T-helper 1 cell (primary cell): ENCODE data around the gene PRSS8.
"Not testable (repeated sequence)": the region's sequence is repeated elsewhere in the genome, so short reads cannot be mapped to it uniquely, and the experiment has no call there.

Experiments
- DNase-seq, 5 donors: peaks; one replicate each; pipeline ENCODE4 v3.0.0-alpha.2; 2012 to 2020

PRSS8 gene

DNA sequence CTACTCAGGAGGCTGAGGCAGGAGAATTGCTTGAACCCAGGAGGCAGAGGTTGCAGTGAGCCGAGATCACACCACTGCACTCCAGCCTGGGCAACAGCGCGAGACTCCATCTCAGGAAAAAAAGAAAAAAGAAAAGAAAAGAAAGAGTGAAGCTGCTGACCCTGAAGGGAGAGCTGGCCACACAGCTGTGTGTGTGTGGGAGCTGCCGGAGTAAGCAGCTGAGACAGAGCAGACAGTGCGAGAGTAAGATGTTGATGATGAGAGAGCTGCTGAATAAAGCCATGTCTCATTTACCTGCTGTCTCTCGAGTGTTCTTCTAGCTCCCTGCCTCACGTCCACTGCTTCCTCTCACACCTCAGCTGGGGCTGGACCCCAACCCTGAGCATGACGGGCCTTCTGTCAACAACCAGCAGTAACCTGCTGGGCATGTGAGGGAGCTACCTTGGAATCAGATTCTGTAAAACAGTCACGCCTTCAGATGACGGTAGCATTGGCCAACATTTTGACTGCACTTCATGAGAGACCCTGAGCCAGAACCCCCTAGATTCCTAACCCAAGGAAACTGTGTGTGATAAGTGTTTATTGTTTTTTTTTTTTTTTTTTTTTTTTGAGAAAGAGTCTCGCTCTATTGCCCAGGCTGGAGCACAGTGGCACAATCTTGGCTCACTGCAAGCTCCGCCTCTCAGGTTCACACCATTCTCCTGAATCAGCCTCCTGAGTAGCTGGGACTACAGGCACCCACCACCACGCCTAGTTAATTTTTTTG, 34.5 kb downstream of the PRSS8 start:
- not testable (repeated sequence) for DNase-seq

DNA sequence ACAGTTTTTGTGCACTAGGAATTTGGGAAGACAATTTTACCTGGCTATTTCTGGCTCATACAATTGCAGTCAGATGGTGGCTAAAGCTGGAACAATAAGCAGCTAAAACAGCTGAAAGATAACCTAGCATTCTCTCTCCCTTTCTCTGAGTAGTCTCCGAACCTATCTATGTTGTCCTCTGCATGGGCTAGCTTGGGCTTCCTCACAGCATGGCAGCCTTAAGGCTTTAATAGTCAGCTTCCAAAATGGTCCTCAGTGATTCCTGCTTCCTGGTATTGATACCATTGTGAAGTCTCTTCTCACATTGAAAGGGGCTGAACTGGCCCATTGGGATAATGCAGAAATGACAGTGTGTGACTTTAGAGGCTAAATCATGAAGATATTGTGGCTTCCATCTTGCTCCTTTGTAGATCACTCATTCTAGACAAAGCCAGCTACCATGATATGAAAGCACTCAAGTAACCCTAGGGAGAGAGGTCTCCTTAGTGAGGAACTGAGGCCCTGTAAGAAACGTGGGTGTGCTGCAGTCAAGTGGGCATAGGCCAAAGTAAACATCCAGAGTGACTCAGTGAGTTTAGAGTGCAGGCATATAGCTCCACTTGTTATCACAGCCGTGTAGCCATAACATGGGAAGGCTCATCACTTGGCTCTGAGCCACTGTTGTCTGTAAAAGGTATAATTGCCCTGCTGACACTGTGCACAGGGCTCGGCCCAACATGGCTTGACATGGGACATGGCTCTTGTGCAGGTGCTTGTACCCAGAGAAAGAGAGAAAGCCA, 35.5 kb downstream of the PRSS8 start:
- DNase-seq = no peak

DNA sequence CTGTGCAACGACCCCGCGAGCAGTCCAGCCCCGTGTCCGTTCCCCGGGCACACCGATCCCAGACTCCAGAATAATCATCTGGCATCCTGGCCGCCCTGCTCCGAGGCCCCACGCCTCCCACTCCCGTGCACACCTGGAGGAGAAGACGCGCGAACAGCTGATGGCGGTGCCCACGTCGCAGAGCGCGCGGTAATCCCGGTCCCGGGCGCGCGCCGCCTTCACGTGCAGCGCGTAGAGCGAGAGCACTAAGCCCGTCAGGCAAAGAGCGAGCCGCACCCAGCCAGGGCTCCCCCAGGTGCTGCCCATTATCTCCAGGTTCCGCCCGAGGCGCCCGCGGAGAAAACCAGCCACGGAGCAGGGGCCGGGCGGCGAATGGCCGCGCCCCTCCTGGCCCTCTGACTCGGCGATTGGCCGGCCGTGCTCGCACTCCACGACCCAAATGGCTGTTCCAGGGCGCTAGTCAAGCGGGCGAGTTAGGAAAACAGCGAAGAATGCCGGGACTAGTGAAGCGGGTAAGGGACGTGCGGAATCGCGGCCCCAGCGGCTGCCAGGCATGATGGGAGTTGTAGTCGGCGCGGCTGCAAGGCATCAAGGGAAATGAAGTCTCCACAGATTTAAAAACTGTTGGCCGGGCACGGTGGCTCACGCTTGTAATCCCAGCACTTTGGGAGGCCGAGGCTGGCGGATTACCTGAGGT, 41.0 kb downstream of the PRSS8 start, which contains the start of gene VKORC1:
TSS of gene VKORC1 (minus strand) at position 374 of the 697 bp plus-strand sequence. CDS start at position 306, 68 bp downstream.
- peak; percentile 69 to 89 (median 81) for DNase-seq

DNA sequence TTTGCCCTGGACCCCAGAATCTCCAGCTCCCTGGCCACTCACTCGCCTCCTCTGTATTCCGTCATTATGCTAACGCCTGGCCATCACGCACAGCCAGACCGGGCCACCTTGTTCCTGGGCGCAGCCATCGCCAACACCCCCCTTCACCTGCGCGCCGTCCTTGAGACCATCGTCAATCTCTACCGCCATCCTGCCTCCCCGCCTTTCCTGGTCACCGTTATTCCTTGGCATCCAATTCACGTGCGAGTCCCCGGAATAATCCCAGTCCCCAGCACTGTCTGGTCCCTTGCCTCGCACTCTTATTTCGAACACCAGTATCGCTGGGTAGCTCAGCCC, 41.5 kb downstream of the PRSS8 start:
- no peak for DNase-seq

DNA sequence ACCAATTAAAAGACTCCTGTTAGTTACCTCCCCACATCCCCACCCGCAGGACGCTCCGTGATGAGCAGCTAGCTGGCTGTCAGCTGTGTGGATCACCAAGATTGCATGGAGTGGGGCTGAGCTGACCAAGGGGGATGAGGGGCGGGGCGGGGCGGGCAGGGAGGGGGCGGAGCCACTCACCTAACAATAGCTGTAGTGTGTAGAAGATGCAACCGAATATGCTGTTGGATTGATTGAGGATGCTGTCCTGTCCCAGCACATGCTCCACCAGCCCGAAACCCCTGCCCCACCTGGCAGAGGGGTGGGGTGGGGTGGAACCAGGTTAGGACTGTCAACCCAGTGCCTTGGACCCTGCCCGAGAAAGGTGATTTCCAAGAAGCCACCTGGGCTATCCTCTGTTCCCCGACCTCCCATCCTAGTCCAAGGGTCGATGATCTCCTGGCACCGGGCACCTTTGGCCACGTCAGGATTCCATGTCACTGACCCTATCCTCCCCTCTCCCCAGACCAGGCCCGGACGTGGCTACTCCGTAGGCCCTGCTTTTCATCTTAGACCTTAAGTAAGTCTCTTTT, 42.3 kb downstream of the PRSS8 start:
- no peak for DNase-seq

DNA sequence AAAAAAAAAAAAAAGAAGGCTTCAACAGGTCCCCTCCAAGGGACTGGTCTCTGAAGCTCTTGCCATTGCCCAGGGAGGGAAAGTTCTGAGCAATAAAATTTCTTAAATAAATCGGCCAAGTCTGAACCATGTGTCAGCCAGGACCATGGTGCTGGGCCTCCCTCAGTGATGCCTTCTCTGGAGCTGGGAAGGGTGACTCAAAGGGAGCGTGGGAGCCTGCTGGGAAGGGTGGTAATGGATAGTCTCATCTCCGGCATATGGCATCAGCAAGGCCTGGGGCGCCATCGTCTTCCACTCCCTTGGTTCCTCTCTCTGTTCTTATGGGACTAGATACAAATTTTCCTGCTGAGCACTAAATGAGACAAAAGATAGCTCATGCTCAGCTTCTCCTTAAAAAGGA, 43.2 kb downstream of the PRSS8 start:
- no peak for DNase-seq

DNA sequence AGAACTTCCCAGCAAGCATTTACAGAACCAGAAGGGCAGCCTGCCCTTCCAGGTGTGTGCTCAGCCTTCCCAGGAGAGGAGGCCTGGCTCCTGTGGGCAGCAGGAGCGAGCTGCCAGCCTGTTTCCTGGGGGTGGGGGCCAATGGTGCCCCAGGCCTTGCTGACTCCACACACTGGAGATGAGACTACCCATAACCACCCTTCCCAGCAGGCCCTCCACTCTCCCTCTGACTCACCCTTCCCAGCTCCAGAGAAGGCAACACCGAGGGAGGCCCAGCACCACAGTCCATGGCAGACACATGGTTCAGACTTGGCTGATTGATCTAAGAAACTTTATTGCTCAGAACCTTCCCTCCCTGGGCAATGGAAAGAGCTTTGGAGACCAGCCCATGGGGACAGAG, 45.0 kb downstream of the PRSS8 start:
- DNase-seq = no peak

DNA sequence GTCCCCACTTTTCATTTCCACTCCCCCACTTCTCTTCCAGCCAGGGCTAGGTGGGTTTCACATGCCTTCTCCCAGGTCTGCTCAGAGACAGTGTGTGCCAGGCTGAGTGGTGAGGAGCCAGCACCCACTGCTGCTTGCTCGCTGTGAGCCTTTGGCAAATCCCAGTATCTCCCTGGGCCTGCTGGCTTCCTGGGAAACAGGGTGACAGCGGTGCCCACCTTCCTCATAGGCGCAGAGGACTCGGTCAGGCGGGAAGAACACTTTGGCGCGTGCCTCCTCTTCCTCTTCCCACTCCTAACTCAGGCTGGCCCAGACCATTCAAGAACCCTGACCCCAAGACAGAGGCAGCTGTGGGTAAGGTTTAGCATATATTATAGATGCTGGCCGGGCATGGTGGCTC, 46.3 kb downstream of the PRSS8 start:
- DNase-seq = no peak

DNA sequence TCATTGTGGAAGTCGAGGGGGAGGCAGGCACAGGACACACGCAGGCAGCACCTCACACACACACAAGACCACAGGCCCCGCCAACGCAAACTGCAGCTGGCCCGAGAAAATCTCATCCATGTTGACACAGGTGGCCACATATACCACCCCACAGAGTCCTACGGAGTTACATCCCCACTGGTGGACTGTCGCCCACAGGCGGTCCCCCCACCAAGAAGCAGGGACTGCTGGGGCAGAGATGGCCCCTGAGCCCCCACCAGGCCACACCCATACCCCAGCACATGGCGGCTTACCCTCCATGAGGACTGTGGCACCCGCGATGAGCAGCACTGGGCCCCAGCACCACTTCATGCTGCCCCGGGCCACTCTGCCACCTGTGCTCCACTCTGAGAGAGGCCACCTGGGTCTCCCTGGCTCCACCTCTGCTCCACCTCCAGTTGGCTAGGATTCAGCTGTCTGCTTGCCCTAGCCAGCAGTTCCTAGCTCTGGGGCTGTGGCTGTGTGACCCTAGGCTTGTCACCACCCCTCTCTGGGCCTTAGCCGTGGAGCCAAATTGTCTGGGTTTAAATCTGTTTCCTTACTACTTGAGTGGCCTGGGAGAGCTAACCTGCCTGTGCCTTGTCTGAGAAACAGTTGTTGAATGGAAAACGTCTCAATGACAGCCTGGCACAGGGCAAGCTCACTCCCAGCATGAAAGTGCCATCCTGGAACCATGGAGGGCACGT, 46.9 kb downstream of the PRSS8 start, which contains the start of gene PRSS53:
TSS of gene PRSS53 (minus strand) at position 485 of the 725 bp plus-strand sequence. CDS start at position 351, 134 bp downstream.
- no peak for DNase-seq

DNA sequence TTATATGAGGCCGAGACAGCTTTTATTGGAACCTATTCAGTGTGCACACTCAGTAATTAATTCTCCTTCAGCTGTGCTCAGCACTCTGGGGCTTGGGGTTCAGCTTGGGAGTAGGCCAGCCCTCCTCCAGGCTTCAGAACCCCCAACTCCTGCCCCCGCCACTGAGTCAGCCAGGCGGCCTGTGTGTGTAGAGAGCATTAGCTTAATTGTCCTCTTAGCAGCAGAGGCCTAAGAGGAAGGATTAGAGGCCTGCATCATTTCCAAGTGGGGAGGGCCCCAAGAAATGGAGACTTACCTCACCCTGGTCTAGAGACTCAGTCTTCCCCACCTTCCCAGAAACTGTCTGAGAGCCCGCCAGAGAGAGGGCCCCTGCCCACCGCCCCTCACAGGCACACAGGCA, 47.6 kb downstream of the PRSS8 start:
- no peak for DNase-seq

DNA sequence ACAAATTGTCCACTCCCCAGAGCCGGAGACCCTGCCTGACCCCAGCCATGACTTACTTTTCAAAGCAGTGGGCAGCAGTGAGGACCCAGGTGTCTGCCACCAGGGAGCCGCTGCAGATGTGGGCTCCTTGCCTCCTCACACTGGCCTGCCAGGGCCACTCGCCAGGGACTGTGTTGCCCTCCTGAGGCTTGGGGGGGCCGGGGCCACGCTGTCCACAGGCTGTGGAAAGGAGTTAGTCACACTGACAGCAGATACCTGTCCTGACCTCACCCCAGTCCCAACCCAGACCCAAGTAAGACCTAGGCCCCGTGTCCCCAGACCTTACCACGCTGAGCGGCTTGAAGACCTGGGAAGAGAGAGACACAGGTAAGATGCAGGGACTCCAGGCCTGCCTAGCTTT, 48.0 kb downstream of the PRSS8 start:
- no peak for DNase-seq

DNA sequence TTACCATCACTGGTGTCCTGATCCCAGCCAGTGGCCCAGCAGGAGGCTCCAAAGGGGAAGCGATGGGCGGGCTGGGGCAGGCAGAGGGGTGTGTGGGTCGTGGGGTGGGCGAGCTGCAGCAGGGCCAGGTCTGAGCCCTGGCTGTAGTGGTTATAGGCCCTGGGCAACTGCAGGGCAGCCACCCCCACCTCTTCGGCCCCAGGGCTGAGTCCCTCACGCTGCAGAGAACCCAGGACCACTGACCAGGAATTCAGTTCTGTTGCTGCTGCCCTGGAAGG, 49.0 kb downstream of the PRSS8 start:
- DNase-seq = no peak

DNA sequence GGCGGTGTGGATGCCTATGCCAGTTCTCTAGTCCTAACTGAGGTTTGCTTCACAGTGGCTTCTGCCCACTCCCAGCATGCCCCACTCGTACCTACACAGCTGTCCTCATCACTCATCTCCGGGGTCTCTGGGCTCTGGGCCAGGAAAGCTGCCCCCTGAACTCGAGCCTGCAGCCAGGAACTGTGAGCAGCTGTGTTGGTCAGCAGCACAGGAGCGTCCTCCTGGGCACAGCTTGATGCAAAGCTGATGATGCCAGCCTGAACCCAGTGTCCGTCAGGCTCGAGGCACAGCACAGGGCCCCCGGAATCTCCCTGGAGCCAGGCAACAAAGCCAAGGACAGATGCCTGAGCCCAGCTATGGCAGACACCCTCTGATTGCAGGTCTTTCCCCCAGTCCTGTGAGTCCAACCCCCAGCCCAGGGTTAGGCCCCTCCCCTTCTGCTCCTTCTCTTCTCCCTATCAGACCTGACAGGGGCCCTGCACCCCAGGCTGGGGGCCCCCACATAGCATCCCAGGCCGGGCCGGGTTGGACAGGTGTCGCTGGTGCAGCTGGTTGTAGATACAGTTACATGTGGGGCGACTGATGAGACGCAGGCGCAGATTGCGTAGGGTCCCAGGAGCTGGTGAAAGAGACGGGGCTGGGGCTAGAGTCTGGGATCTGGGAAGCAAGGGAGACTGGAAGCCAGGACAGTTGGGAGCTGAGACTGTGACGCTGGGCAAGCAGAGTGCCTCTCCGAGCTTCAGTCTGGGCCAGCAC, 49.5 kb downstream of the PRSS8 start:
- DNase-seq = no peak

DNA sequence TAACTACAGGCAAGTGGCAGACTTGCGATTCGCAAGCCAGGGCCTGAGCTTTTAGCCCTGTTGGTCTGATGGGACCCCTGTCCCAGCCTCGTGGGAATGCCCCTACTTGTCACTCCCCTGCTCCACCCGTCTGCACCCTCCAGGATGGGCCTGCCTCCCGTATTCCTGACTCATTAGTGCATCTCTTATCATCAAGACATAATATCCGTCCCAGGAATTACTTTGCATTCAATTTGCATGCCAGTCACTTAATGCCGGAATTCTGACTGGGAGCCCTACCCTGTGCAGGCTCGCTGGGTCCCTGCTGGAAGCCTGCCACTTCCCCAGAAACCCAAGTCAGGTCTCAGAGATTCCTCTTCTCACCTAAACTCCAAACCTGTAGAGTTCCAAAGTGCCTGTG, 50.1 kb downstream of the PRSS8 start:
- no peak for DNase-seq

DNA sequence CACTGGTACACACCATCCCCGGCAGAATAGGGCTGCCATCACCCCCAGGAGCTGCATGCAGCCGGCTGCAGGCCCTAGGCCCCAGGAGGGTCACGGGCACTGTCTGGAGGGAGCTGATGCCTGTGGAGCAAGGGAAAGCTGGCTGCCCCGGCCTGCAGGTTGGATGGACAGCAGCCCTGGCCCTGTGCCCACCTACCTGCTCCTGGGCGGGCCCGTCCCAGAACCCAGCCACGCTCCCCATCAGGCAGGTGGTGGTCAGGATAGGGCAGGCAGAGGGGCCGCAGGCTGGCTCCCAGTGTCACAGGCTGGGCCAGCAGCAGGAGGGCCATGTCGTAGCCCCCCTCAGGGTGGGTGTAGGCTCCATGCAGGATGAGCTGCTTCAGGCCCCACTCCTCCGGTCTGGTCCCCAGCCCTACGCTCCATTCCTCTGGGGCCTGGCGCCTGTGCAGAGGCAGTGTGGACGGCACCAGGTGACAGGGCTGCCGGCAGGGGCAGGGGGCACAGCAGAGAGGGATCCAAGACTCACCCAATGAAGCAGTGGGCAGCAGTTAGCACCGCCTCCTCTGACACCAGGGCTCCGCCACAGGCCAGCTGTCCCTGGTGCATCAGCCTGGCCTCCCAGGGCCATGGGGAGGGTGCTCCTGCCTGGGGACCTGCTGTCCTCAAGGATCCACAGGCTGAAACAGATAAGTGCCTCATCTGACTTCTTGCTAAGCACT, 50.8 kb downstream of the PRSS8 start:
- DNase-seq = no peak

DNA sequence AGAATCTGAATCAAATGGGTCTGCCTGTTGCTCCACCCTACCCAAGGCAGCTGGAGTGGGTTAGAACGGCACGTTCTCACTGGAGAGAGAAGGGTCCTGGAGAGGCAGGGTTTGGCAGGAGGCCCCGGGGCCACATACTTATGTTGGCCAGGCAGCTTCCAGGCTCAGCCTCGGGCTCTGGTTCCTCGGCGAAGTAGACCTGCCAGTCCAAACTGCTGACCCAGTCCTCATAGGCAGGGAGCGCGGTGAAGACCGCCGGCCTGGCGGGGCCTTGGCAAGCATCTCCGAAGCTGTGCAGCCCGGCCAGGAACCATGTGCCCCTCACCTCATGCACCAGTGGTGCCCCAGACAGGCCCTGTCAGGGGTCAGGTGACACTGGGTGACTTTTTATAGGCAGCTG, 51.5 kb downstream of the PRSS8 start:
- DNase-seq = no peak

DNA sequence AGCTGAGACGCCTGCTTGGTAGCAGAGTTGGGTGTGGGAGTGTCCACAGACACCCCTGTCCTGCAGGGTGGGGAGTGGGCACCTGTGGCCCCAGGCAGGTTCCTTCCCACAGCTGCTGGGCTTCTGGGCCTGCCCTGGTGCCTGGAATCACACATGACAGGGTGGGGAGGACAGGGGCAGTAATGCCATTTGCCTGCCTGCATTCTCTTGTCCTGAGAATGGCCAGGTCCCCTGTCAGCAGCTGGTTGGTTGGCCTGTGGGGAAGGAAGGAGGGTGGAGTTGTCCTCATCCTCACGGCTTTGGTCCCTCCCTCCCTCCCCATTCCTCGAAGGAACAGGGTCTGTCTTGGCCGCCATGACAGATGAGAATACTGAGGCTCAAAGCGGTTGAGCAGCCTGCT, 52.0 kb downstream of the PRSS8 start:
- no peak for DNase-seq

DNA sequence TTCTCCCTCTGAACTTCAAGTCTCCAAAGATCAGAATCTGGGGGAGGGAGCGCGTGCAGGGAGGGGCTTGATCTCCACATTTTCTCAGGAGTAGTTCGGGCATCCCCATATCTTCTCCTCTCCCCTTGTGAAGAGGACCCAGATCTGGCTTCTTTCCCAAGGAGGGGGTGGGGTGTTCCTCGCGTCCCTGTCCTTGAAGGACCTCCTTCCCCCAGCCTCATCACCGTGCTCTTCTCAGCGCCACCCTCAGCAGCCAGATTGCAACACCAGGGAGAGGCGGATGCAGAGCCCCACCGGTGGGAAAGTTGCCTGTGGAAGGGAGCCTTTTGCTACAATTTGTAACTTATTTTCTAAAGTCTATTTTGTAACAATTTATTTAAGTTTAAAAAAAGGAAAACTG, 52.4 kb downstream of the PRSS8 start:
- no peak for DNase-seq

DNA sequence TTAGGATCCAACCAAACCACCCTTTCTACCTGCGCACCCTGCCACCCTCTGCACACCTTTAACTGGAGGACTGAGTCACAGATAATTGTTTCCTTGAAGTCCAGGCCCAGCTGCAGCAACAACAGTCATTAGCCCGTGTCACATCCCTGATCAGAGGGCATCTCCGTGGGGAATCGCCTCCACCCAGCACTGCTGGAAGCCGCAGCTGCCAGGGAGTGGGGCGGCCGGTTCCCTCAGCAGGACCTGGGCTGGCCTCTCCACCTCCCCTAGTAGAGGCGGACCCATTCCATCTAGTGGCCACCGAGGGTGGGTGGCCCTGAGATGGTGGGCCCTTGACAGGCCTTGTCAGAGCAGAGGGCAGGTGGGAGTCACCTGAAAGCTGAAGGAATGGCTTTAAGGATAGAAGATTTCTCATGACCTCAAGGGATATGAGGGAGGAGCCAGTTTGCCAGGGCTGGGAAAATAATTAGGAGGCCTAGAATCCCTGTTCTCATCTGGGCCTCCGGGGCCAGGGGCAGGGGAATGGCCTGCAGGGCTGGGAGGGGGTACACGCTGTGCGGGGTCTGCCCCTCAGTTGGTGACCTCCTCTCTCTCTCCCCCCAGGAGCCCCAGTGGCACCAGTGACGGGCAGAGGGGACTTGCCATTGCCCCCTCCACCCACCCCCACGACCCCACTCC, 53.0 kb downstream of the PRSS8 start:
- DNase-seq = no peak
